ENCODE results near the gene SEL1L.

Gene SEL1L

DNA sequence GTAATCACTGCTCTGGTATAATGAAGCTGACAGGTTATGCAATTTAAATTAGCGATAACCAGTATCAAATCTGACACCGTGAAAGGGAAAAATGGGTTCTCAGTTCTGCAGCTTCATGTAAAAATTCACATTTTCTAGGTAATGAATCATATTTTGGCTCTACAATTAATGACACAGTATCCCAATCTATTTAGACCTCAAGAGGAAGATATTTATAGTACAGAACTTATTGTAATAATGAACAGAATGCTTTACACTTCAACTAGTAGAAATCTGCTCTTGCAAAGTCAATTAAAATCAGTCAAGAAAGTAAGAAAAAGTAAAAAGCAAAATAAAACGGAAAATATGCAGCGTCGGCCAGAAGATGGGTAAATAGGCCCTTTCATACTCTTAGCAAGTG lies 24.3 kb downstream of the SEL1L start:
- Histone ChIP-seq H3K4me3 (ENCODE audit: low read depth, low read length) (no peak overlapping the region), H3K27ac (no peak overlapping the region), H3K9me3 (ENCODE audit: severe bottlenecking) (no peaks in the 10 kb centered on the region), H3K36me3 (peaks cover 16% of the 10 kb centered on the region), H3K27me3 (ENCODE audit: insufficient read depth, low read depth, severe bottlenecking) (no peaks in the 10 kb centered on the region)
- DNase-seq = no peak
- TF ChIP-seq, protein P1, sequence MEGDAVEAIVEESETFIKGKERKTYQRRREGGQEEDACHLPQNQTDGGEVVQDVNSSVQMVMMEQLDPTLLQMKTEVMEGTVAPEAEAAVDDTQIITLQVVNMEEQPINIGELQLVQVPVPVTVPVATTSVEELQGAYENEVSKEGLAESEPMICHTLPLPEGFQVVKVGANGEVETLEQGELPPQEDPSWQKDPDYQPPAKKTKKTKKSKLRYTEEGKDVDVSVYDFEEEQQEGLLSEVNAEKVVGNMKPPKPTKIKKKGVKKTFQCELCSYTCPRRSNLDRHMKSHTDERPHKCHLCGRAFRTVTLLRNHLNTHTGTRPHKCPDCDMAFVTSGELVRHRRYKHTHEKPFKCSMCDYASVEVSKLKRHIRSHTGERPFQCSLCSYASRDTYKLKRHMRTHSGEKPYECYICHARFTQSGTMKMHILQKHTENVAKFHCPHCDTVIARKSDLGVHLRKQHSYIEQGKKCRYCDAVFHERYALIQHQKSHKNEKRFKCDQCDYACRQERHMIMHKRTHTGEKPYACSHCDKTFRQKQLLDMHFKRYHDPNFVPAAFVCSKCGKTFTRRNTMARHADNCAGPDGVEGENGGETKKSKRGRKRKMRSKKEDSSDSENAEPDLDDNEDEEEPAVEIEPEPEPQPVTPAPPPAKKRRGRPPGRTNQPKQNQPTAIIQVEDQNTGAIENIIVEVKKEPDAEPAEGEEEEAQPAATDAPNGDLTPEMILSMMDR (IDR thresholded peaks at IDR 0.05; ENCODE audit: low read depth, low read length) = no peak

DNA sequence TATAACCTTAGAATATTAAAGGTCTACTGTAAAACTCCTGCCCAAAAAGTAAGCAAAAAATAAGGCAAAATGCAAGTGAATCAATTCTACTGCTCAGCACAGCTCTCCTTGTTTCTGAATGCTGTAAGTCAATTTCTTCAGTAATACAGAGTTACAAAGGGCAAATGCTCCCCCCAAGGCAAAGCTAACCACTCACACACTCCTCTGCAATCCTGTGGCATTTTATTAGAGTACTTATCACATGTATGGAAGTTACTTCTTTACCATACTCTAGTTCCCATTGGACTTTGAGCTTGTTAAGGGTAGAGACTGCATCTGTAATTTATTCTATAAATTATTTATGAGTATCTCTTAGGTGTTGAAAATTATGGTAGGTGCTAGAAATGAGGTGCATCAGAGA lies 27.2 kb downstream of the SEL1L start:
- Histone ChIP-seq H3K27ac (no peak overlapping the region), H3K36me3 (peaks cover 28% of the 10 kb centered on the region), H3K27me3 (ENCODE audit: insufficient read depth, low read depth, severe bottlenecking) (no peaks in the 10 kb centered on the region), H3K9me3 (ENCODE audit: severe bottlenecking) (no peaks in the 10 kb centered on the region), H3K4me3 (ENCODE audit: low read depth, low read length) (no peak overlapping the region)
- TF ChIP-seq, protein P1 (IDR thresholded peaks at IDR 0.05; ENCODE audit: low read depth, low read length) = no peak
- no peak for DNase-seq

DNA sequence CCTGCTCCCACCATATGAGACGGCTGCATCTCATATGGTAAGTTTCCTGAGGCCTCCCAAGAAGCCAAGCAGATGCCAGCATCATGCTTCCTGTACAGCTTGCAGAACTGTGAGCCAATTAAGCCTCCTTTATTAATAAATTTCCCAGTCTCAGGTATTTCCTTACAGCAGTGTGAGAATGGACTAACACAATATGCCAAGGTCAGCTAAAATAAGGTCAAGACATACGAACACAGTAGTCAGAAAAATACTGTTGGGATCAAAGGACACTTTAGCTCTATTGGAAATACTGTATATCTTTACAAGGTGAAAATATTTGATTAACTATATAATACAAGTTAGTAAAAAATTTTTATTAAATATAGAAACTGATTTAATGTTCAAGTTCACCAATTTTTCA lies 28.8 kb downstream of the SEL1L start:
- H3K36me3 ChIP-seq = peaks cover 34% of the 10 kb centered on the region
- no peak overlapping the region for H3K27ac ChIP-seq
- H3K4me3 ChIP-seq (ENCODE audit: low read depth, low read length) = no peak overlapping the region
- TF ChIP-seq, protein P1 (IDR thresholded peaks at IDR 0.05; ENCODE audit: low read depth, low read length) = no peak
- no peak for DNase-seq
- no peaks in the 10 kb centered on the region for H3K9me3 ChIP-seq (ENCODE audit: severe bottlenecking)
- H3K27me3 ChIP-seq (ENCODE audit: insufficient read depth, low read depth, severe bottlenecking) = no peaks in the 10 kb centered on the region

DNA sequence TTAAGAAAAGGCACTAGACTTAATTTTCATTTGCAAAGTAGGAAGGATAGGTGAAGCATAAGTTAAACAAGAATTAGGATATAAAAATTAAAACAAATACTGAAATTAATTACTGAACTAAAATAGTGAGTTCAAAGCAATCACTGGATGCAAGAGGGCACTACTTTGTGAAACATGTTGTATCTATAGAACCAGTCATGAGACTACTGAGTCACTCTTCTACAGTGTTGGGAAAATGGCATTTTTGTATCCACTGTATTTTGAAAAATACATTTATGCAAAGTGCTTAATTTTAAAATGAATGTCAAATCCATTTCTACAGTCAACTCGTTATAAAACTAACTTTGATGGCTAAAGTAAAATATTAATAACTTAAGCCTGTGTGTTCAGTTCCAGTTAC lies 47.9 kb downstream of the SEL1L start:
- no peak for DNase-seq
- TF ChIP-seq, protein P1 (IDR thresholded peaks at IDR 0.05; ENCODE audit: low read depth, low read length) = no peak
- H3K36me3 ChIP-seq = peaks cover 54% of the 10 kb centered on the region
- no peak overlapping the region for H3K4me3 ChIP-seq (ENCODE audit: low read depth, low read length)
- no peak overlapping the region for H3K27ac ChIP-seq
- no peaks in the 10 kb centered on the region for H3K9me3 ChIP-seq (ENCODE audit: severe bottlenecking)
- no peaks in the 10 kb centered on the region for H3K27me3 ChIP-seq (ENCODE audit: insufficient read depth, low read depth, severe bottlenecking)

DNA sequence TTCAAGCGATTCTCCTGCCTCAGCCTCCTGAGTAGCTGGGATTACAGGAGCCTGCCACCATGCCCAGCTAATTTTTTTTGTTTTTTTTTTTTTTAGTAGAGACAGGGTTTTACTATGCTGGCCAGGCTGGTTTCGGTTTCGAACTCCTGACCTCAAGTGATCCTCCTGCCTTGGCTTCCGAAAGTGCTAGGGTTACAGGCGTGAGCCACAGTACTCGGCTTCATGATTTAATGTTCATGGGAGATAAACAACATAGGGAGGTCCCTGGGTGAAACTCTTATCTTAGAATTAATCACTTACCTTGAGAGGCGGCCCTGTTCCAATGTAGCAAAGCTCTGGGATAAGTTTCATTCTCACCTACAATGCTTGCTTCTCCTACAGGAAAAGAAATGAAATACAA lies 48.3 kb downstream of the SEL1L start:
- no peak overlapping the region for H3K4me3 ChIP-seq (ENCODE audit: low read depth, low read length)
- DNase-seq = no peak
- H3K9me3 ChIP-seq (ENCODE audit: severe bottlenecking) = no peaks in the 10 kb centered on the region
- H3K36me3 ChIP-seq = peaks cover 54% of the 10 kb centered on the region
- no peaks in the 10 kb centered on the region for H3K27me3 ChIP-seq (ENCODE audit: insufficient read depth, low read depth, severe bottlenecking)
- no peak overlapping the region for H3K27ac ChIP-seq
- TF ChIP-seq, protein P1 (IDR thresholded peaks at IDR 0.05; ENCODE audit: low read depth, low read length) = no peak

DNA sequence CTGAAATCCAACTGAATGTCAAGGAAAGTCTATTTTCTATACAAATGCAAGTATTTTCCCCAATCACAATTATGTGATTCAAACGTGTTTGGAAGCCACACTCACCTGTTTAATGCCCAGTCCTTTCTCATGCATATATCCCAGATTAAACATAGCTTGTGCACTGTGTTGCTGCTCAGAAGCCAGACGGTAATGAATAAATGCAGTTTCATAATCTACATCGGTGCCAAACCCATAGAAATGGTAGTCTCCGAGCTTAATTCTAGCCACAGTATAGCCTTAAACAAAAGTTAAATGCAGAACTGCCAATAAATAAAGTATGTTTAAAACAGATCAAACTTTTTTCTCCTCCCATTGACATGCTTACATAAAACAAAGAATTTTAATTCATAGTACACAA lies 49.5 kb downstream of the SEL1L start:
- TF ChIP-seq, protein P1 (IDR thresholded peaks at IDR 0.05; ENCODE audit: low read depth, low read length) = no peak
- H3K36me3 ChIP-seq = peaks cover 46% of the 10 kb centered on the region

More for the DNA sequence above, 49.5 kb downstream of the SEL1L start:
- Histone ChIP-seq H3K27ac (no peak overlapping the region), H3K9me3 (ENCODE audit: severe bottlenecking) (no peaks in the 10 kb centered on the region), H3K27me3 (ENCODE audit: insufficient read depth, low read depth, severe bottlenecking) (no peaks in the 10 kb centered on the region), H3K4me3 (ENCODE audit: low read depth, low read length) (no peak overlapping the region)
- no peak for DNase-seq

Measured in WERI-Rb-1 (cell line).